HG03460 (cell line): ENCODE measurements around the gene DLG2.
"Not testable (repeated sequence)": the region's sequence is repeated elsewhere in the genome, so short reads cannot be mapped to it uniquely, and the experiment has no call there.

ENCODE experiments used
- ATAC-seq: cut with Tn5 transposase; IDR thresholded peaks from one replicate; pipeline ENCODE4 v1.9.1; 2021; ENCODE audit not compliant: unreplicated experiment

DLG2 gene

DNA sequence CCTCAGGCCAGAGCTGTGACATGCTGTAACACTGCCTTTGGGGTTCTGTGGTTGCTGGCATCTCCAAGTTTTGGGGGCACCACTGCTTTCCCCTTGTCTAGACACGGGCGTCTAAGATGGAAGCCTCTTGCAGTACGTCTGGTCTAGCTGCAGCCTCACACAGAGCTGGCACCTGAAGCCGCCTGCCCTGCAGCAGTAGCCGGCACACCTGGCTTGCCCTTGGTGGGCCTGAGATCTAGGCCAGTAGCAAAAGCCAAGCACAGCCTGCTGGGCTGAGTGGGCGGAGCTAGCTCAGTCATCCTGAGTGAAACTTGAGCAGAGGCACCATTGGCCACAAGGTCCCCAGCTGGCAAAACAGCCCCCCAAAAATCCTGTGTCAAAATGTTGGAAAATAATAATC, 154.2 kb downstream of the DLG2 start:
- no peak for ATAC-seq

DNA sequence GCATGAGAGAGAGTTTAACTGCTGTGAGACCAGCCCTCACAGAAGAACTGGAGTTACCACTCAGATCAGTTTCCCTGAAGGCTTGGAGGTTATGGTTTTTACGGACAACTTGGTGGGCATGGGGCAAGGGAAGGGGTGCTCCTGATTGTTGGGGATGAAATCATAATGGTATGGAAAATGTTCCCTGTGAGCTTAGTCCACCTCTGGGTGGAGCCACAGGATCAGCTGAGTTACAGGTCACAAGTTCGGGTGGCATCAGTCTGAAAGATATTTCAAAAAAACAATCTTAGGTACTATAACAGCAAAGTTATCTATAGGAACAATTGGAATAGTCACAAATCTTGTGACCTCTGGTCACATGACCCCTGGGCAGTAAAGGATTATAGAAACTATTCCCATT, 162.9 kb downstream of the DLG2 start:
- no peak for ATAC-seq

DNA sequence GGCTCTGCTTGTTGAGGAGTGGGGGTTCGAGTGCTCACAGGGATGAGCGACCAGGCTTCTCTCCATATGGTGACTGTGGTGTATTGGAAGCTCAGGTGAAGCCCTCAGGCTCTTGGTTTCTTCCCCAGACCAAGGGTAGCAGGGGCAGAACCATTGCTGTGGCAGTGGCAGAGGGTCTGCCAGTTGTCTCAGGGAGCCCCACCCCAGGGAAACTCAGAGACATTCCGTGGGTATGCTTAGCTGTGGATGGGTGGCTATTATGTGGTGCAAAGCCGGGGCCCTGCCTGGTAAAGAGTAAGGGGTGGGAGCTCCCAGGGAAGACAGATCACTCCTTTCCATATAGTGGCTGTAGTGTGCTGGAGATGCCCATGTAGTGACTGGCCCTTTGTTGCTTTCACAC, 167.8 kb downstream of the DLG2 start:
- no peak for ATAC-seq

DNA sequence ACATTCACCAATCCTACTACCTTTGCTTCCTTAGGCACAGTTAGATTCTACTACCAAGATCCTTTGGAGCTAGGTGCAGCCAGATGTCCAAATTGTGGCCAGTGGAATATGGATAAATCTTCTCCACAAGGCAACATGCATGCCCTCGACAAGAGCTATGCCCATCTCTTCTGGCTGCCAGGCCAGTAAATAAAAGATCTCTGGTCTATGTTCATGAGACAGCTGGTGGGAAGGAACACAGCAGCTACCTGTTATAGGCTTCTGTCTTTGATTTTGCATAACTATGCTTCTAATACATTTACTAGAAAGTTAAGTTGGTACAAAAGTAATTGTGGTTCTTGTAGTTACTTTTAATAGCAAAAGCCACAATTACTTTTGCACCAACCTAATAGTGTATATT, 182.7 kb downstream of the DLG2 start:
- no peak for ATAC-seq

DNA sequence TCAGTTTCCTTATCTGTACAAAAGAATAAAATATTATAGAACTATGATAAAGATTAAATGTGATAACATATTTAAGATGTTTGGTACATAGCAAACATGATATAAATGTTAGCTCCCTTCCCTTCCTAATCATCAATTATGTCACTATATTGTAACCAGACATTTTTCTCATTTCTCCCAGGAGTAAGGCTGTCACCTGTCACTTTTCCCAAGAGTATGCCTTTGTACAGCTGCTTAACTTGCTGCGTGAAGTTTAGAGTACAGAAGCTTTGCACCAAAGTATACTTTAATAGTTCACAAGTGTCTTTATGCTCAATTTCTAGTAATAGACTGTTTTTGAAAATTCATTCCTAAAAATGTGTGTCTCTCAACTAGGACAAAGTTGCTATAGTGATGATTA, 186.9 kb downstream of the DLG2 start:
- ATAC-seq, result no peak

DNA sequence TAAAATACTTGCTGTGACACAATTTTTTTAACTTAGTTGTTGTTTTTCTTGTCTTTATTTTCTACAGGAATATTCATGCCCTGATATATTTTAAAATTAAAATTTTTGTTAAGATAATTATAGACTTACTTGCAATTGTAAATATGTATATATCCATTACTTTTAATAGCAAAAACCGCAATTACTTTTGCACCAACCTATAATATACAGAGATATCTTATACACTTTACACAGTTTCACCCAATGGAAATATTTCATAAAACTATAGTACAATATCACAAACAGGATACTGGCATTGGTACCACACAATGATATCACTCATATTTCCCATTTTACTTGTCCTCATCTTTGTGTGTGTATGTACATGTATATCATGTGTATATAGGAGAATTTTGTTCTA, 188.8 kb downstream of the DLG2 start:
- no peak for ATAC-seq

DNA sequence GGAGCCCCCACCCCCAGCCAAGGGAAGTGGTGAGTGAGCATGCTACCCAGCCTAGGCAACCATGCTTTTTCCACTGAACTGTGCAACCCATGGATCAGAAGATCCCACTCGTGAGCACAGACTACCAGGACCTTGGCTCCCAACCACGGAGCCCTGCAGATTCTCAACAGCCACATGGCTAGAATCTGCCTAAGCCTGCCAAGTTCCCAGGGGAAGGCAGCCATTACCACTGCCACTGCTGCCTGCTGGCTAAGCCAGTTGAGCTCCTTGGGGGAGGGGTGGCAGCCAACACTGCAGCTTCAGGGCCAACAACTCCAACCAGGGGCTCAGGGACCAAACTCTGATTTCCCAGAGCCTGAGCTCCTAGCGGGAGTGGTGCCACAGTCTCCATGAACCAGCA, 195.8 kb downstream of the DLG2 start:
- no peak for ATAC-seq

DNA sequence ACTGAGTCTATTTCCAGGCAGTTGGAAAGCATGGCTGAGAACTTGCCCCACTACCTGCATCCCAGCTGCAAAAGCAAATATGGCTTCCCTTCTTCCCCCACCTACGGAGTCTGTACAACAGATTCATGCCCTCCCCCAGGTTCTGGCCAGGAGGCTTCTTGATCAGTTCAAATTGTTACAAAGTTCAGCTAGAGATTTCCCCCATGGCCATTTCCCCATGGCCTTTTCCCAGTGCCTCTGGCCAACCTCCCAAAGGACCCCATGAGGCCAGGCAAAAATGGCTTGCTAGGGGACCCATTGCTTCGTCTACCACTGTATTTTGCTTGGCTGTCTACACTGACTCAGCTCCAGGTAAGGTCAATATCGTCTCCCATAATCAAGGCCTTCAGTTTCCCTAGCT, 203.3 kb downstream of the DLG2 start:
- ATAC-seq, result no peak

DNA sequence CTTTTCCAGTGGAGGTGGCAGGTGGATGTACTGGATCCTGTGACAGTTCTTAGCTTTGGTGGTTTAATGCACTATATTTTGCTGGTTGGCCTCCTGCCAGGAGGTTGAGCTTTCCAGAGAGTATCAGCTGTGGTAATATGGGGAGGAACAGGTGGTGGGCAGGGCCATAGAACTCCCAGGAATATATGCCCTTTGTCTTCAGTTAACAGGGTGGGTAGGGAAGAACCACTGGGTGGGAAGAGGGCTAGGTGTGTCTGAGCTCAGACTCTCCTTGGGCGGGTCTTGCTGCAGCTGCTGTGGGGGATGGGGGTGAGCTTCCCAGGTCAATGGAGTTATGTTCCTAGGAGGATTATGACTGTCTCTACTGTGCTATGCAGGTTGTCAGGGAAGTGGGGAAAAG, 203.8 kb downstream of the DLG2 start:
- ATAC-seq, result no peak

DNA sequence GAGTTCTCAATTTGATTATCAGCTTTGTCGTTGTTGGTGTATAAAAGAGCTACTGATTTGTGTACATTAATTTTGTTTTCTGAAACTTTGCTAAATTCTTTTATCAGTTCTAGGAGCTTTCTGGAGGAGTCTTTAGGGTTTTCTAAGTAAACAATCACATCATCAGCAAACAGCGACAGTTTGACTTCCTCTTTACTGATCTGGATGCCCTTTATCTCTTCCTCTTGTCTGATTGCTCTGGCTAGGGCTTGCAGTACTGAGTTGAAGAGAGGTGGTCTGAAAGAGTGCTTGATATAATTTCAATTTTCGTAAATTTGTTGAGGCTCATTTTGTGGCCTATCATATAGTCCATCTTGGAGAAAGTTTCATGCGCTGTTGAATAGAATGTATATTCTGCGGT, 213.0 kb downstream of the DLG2 start:
- no peak for ATAC-seq

DNA sequence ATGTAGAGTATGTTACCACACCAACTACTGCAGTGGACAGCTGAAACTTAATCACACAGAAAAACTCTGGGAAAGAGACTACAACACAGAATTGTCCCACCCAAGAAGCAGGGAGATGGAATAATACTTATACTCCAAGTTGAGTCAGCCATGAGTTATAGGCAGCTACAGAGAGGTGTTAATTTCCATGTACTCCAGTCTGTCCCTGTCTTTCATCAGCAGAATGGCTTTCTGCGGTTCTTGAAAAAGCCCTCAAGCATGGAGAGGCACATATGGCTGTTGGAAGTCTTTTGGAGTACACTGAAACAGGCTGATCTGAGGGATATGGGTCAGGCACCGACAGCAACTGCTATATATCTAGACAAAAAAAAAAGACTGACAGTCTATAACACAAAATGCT, 219.5 kb downstream of the DLG2 start:
- ATAC-seq, result no peak

DNA sequence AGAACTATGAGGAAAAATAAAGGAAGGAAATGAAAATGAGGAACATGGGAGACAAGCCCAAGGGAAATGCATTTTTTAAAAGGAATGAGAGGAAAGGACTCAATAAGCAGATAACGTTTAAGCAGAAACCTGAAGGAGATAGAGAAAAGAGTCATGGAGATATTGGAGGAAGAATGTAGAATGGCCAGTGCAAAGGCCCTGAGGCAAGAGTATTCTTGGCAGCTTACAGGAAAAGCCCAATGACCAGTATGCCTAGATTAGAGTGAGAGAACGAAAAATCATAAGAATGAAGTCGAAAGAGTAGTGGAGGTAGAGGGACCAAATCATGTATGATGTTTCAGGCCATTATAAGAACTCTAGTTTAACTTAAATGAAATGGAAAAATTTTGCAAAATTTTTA, 220.3 kb downstream of the DLG2 start:
- no peak for ATAC-seq

DNA sequence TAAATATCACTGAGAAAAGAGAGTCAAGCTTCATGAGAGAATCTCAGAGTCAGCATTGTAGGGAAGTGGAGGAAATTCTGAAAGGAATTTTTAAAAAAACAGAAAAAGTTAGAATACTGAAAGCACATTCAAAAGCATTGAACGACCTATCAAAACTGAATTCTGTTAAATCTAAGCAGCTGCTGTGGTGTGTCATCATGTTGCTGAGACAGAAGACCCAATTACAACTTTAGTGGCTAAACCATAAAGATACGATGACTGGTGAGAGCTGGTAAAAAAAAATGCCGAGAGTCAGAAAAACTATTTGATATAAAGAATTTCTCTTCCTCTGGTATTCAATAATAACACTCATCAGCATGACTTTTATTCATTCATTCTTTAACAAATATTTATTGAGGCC, 220.8 kb downstream of the DLG2 start:
- no peak for ATAC-seq

DNA sequence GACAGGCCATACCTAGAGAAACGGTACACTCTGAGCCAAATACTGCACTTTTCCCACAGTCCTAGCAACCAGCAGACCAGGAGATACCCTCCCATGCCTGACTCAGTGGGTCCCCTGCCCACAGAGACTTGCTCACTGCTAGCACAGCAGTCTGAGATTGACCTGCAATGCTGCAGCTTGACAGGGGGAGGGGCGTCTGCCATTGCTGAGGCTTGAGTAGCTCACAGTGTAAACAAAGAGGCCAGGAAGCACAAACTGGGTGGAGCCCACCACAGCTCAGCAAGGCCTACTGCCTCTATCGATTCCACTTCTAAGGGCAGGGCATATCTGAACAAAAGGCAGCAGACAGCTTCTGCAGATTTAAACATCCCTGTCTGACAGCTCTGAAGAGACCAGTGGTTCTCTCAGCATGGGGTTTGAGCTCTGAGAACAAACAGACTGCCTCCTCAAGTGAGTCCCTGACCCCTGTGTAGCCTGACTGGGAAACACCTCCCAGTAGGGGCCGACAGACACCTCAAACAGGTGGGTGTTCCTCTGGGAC, 231.6 kb downstream of the DLG2 start:
- not testable (repeated sequence) for ATAC-seq

DNA sequence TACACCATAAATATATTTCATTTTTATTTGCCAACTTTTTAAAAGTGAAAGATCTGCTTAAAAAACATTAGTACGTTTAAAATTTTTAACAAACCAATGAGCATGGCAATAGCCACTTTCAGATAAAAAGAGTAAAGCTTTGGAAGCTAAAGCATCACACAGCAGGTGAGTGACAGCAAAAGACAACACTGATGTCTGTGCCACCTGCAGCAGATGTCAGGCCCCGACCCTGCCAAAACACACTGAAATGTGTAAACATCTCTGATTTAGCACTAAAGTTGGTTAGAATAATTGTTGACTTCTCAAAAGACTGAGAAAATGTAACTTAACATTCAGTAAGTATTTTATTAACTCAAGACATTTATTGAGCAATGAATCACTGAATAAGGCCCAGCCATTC, 232.9 kb downstream of the DLG2 start:
- no peak for ATAC-seq

DNA sequence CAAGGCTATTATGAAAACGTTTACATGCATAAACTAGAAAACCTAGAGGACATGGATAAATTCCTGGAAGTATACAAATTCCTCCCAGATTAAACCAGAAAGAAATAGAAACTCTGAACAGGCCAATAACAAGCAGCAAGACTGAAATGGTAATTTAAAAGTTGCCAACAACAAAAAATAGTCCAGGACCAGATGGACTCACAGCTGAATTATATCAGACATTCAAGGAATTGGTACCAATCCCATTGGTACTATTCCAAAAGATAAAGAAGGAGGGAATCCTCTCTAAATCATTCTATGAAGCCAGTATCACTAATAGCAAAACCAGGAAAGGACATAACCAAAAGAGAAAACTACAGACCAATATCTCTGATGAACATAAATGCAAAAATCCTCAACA, 236.0 kb downstream of the DLG2 start:
- no peak for ATAC-seq

DNA sequence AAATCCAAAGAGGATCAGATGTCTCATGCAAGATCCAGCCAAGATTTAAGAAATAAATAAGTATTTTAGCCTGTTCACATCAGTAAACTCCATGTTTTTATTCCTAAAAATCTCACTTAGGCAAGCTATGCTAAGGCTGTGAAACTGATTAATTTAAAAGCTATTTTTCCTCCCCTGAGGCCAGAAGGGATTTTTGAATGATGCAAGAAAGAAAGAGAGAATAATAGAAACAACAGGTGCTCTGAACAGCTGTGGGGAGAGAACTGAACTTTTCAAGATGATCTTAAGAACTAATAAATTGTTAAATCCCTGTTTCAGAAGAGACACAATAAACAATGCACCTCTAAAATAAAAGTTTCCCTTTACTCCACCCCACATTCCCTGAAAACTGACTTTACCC, 241.6 kb downstream of the DLG2 start:
- ATAC-seq, result no peak

DNA sequence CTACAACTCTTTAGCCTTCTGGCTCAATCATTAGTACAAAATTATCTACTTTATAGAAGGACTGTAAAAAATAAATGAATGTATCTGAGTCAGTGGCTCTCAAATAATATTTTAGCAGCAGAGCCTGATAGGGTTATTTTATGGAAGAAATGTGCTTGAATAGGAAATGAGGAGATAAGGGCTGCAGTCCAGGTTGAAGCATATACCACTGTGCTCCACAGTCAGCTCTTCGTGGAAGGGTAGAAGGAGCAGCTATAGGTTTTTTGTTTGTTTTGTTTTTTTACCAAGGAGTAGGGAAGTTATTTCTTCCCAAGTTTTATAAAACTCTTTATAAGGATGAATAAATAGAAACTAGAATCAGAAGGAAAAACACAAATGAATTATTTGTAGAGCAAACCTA, 242.0 kb downstream of the DLG2 start:
- no peak for ATAC-seq

DNA sequence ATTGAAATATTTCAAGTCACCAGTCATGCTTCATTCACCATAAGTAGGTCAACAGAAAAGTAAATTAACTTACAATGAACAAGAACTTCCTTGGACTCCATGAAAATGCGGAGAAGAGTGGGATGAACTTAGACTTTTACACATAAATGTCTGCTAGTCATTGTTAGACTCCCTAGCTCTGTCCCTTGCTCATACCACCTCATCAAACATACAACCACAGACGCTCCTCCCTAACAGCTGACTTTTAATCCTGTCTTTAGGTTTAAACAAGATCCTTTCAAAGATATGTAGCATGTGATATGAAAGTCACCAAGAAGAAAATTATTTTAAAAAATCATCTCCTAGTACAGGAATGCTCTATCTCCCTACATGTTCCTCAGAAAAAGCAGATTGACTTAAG, 248.1 kb downstream of the DLG2 start:
- no peak for ATAC-seq

DNA sequence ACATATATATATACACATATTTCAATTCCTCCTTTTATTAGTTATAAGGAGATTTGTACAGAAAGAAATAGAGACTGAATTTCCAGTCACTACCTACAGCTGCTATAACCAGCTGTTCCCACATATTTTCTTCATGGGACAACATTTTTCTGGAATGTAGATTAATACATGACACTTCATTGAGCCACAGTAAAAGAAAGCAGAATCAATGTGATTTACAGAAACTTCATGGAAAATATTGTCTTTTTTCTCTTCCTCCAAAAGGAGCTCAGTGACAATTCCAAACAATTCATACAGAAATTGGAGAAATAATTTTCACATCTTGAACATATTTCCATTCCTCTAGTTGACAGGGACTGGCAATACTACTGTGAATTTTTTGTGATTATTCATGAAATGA, 249.2 kb downstream of the DLG2 start:
- no peak for ATAC-seq

DNA sequence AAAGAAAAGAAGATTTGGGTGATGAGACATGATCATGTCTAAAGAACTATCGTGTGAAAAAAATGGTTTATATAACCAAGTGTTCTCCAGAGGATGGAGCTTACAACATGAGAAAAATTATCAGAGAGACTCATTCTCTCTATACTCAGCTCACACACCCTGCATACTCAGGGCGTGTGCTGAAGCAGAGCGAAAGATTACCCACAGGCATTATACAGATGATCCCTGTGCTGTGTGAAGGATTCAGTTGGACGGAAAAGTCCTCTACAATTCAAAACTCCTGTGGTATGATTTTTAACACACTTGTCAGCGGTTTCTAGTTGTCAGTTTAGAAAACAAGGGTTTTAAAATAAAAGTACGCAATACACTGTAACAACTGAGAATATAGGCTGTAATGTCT, 267.3 kb downstream of the DLG2 start:
- ATAC-seq, result no peak

DNA sequence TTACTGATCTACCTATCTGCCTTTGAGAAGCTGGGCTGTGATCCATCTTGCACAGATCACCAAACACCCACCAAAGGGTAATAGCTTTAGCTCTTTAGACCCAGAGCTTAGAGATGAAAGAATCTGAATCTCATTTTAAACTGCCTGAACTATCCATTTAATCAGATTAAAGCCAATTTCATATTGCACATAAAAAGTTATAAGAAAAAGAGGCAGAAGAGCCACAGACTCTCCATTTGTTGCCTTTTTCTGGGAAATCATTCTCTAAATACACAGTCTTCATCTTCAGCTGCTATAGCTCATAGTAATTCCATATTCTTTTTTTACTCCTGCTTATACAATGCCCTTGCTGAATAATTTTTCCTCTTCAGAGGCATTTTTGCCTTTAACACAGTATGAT, 271.2 kb downstream of the DLG2 start:
- no peak for ATAC-seq

DNA sequence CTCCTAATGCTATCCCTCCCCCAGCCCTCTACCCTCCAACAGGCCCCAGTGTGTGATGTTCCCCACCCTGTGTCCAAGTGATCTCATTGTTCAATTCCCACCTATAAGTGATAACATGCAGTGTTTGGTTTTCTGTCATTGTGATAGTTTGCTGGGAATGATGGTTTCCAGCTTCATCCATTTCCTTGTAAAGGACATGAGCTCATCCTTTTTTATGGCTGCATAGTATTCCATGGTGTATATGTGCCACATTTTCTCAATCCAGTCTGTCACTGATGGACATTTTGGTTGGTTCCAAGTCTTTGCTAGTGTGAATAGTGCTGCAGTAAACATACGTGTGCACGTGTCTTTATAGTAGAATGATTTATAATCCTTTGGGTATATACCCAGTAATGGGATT, 277.6 kb downstream of the DLG2 start:
- not testable (repeated sequence) for ATAC-seq

DNA sequence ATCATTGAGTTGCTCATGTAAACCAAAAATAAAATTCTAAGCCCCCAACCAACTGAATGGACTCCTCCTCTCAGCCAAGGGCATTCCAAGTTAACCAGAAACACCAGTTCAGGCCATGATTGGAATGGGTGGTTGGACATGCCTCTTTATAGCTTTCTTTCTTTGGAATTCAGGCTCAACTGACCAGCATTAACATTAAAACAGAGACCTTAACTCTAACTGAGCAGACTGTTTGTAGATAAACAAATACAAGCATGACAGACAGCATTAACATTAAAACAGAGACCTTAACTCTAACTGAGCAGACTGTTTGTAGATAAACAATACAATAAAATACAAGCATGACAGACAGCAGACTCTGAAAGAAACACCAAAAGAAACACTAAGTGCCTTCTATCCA, 278.2 kb downstream of the DLG2 start:
- ATAC-seq, result no peak
